Panc1 (cell line): ENCODE results near the gene CD40LG. TPM values are rescaled to one million over a fixed set of nuclear protein-coding genes. Genes with fewer than 3 reads are reported as not detected.

Experiments
- ATAC-seq: fragments of 200-7000 bp; cut with Tn5 transposase; 2 replicates; pipeline ENCODE4 v1.9.1; 2020; ENCODE audit warnings: mild to moderate bottlenecking, moderate library complexity
- BruUV-seq: library from RNA; stranded (reverse); fragments of 400-500 nt; replicated peaks from 2 replicates; lab custom pipeline; 2021; lab: Mats Ljungman, UMichigan
- CTCF ChIA-PET: fragments of 300-600 bp; sonication (Branson Sonifier 250); formaldehyde crosslinking; loops from one replicate; lab custom pipeline; 2022; ENCODE audit warnings: antibody characterized with exemption; lab: Charles Lee
- POLR2A ChIA-PET: fragments of 300-600 bp; sonication (Branson Sonifier 250); formaldehyde crosslinking; loops from one replicate; lab custom pipeline; 2022; ENCODE audit warnings: antibody characterized with exemption; lab: Charles Lee
- DNase-seq: peaks from one replicate; pipeline ENCODE4 v3.0.0-alpha.2; 2010; ENCODE audit warnings: low read depth, low spot score
- H3K27ac ChIP-seq: 2 replicates; pipeline ENCODE4 v1.5.1; 2011; ENCODE audit warnings: mild to moderate bottlenecking, low read length, inconsistent platforms
- H3K27me3 ChIP-seq: fragments of 200-500 bp; sonication (Bioruptor generic); 2 replicates; pipeline ENCODE4 v1.6.0; 2014; ENCODE audit warnings: low read length, inconsistent platforms; ENCODE audit not compliant: control insufficient read depth, insufficient read depth
- H3K36me3 ChIP-seq: fragments of 200-500 bp; sonication (Bioruptor generic); 2 replicates; pipeline ENCODE4 v1.5.1; 2014; ENCODE audit warnings: inconsistent platforms, mild to moderate bottlenecking, low read length, moderate library complexity; ENCODE audit not compliant: control insufficient read depth, insufficient read depth
- H3K4me1 ChIP-seq: 2 replicates; pipeline ENCODE4 v1.5.1; 2011; ENCODE audit warnings: inconsistent platforms, mild to moderate bottlenecking, low read length, moderate library complexity; ENCODE audit not compliant: control insufficient read depth, insufficient read depth
- H3K4me3 ChIP-seq, 2 experiments: 2 replicates each; pipeline ENCODE4 v1.5.1; 2011 to 2012; ENCODE audit warnings: low read depth in 2 of 2, low read length in 2 of 2, mild to moderate bottlenecking in 2 of 2, inconsistent platforms in 1 of 2, moderate library complexity in 1 of 2
- H3K9me3 ChIP-seq: fragments of 200-500 bp; sonication (Bioruptor generic); 2 replicates; pipeline ENCODE4 v1.5.1; 2014; ENCODE audit warnings: low read depth, mild to moderate bottlenecking, inconsistent platforms, low read length, moderate library complexity; ENCODE audit not compliant: control insufficient read depth, insufficient read depth
- POLR2AphosphoS5 ChIP-seq: IDR thresholded peaks from 2 replicates; pipeline ENCODE4 v1.6.1; 2012; ENCODE audit warnings: mild to moderate bottlenecking, low read depth, low read length, moderate library complexity
- SIN3A ChIP-seq: IDR thresholded peaks from 2 replicates; pipeline ENCODE4 v1.6.1; 2012; ENCODE audit warnings: low read depth, mild to moderate bottlenecking, low read length, moderate library complexity, borderline replicate concordance; ENCODE audit not compliant: insufficient read depth
- TCF7L2 ChIP-seq: IDR thresholded peaks from 2 replicates; pipeline ENCODE4 v1.6.1; 2011; ENCODE audit warnings: mild to moderate bottlenecking, low read depth, low read length, inconsistent platforms
- in situ Hi-C: cut with HindIII; loops from 2 replicates; pipeline ENCODE4 v1.10.0; 2016; ENCODE audit warnings: low sequenced_read_pairs, low pct_unique_long_range_greater_than_20kb
- intact Hi-C: fragments of 100-400 bp; cut with micrococcal nuclease; formaldehyde crosslinking; loops from one replicate; pipeline ENCODE4 v1.10.0; 2022; ENCODE audit not compliant: unreplicated experiment
- total RNA-seq: library from RNA; stranded (reverse); gene quantifications from one replicate; pipeline ENCODE4 v1.2.1, GENCODE V29; 2021; ENCODE audit not compliant: unreplicated experiment
- TF ChIP-seq, protein P1 (sequence below): fragments of 450-650 bp; IDR thresholded peaks from 2 replicates; pipeline ENCODE4 v1.5.1; 2017; ENCODE audit warnings: mild to moderate bottlenecking
- TF ChIP-seq, protein P2 (sequence below), 2 experiments: IDR thresholded peaks; 2 replicates each; pipeline ENCODE4 v1.6.1; 2011 to 2012; ENCODE audit warnings: low read depth in 2 of 2, control low read depth in 1 of 2, low read length in 1 of 2, mild to moderate bottlenecking in 1 of 2, moderate library complexity in 1 of 2; ENCODE audit not compliant: insufficient read depth in 1 of 2

The CD40LG gene
- total RNA-seq, 1 experiment from 2014 or later: not detected

DNA sequence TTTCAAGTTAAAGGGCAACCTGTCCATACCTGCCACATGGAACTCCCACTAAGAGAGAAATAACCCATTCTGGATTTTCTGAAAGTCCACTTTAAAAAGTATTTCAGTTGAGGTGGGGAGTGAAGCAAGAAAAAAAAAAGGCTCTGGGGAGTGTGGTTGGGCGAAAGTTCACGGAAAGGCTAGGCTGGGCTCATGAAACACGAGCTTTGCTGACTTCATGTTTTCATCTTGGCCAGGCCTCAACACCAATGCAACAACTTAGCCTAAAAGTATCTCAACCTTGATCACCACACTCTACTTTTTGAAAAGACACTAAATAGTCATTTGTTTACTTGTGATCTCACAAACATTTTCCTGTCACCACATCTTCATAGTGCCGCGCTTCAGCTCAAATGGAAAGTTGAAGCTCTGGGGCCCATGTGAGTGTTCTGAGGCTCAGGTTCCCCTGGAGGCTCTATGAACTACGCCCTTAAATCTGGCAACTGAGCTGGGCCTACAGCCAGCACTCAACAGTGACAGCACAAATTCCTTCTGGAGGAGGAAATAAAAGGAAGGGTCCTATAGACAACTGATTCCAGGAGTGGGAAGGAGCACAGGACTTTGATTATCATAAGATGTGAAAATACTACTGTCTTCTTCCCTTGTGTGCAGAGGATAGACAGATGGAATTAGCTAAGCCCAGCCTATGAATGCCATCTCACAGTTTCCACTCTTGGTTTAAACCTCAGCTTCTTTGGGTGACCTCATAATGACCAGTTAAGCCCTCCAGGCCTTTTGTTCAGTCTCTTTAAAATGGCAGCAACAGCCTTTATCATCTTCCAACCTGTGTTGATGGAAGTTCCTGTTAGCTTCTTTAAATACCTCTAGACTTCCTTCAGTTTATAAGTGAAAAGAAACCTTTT, 5.1 kb downstream of the CD40LG start:
- TF ChIP-seq POLR2AphosphoS5 (no peak), SIN3A (no peak), TCF7L2 (no peak)
- TF ChIP-seq, protein P1, sequence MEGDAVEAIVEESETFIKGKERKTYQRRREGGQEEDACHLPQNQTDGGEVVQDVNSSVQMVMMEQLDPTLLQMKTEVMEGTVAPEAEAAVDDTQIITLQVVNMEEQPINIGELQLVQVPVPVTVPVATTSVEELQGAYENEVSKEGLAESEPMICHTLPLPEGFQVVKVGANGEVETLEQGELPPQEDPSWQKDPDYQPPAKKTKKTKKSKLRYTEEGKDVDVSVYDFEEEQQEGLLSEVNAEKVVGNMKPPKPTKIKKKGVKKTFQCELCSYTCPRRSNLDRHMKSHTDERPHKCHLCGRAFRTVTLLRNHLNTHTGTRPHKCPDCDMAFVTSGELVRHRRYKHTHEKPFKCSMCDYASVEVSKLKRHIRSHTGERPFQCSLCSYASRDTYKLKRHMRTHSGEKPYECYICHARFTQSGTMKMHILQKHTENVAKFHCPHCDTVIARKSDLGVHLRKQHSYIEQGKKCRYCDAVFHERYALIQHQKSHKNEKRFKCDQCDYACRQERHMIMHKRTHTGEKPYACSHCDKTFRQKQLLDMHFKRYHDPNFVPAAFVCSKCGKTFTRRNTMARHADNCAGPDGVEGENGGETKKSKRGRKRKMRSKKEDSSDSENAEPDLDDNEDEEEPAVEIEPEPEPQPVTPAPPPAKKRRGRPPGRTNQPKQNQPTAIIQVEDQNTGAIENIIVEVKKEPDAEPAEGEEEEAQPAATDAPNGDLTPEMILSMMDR: no peak
- TF ChIP-seq, protein P2, sequence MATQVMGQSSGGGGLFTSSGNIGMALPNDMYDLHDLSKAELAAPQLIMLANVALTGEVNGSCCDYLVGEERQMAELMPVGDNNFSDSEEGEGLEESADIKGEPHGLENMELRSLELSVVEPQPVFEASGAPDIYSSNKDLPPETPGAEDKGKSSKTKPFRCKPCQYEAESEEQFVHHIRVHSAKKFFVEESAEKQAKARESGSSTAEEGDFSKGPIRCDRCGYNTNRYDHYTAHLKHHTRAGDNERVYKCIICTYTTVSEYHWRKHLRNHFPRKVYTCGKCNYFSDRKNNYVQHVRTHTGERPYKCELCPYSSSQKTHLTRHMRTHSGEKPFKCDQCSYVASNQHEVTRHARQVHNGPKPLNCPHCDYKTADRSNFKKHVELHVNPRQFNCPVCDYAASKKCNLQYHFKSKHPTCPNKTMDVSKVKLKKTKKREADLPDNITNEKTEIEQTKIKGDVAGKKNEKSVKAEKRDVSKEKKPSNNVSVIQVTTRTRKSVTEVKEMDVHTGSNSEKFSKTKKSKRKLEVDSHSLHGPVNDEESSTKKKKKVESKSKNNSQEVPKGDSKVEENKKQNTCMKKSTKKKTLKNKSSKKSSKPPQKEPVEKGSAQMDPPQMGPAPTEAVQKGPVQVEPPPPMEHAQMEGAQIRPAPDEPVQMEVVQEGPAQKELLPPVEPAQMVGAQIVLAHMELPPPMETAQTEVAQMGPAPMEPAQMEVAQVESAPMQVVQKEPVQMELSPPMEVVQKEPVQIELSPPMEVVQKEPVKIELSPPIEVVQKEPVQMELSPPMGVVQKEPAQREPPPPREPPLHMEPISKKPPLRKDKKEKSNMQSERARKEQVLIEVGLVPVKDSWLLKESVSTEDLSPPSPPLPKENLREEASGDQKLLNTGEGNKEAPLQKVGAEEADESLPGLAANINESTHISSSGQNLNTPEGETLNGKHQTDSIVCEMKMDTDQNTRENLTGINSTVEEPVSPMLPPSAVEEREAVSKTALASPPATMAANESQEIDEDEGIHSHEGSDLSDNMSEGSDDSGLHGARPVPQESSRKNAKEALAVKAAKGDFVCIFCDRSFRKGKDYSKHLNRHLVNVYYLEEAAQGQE (IDR thresholded peaks at IDR 0.05; ENCODE audit: insufficient read depth in 1 of 2, low read depth in 2 of 2, low read length in 1 of 2): no peak
- intact Hi-C loops: no loop called here
- BruUV-seq: no TSS peak
- Histone ChIP-seq H3K27me3 (peaks cover 11% of the 10 kb centered on the region), H3K36me3 (no peaks in the 10 kb centered on the region), H3K4me1 (no peaks in the 10 kb centered on the region), H3K4me3 (no peak overlapping the region), H3K9me3 (no peaks in the 10 kb centered on the region), H3K27ac (no peak overlapping the region)
- DNase-seq (no peak), ATAC-seq (no peak)
- ChIA-PET POLR2A (interaction anchor here (0.7 kb wide), 1 partner anchor 48 kb away, joined by 7 read pairs; no protein-coding TSS in a partner anchor), CTCF (no interaction called here)
- in situ Hi-C loops: no loop called here

DNA sequence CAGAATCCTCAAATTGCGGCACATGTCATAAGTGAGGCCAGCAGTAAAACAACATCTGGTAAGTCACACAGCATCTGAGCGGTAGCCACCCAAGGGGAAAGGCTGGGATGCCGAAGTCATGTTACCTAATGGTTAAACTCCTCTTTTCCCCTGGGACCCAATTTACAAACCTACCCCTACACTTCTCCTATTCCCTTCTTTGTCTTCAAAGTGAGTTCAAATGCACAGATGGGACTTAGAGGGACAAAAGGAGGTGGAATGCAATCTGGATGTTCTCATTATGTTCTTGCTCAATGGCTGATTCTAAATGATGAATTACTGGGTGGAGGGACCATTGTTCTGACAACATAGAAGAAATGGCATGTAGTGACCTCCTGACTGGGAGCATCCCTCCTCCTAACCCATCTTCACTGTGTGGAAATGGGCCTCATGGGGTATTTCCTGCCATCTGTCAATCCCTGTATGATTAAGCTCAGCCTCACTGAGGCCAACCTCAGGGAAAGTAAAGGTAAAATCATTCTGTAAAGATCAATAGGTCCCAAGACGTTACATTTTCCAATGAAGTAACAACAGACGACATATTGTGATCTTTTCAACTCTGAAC, 8.5 kb downstream of the CD40LG start:
- no peak overlapping the region for H3K4me3 ChIP-seq
- TF ChIP-seq SIN3A (no peak), TCF7L2 (no peak), POLR2AphosphoS5 (no peak)
- TF ChIP-seq, protein P2 (IDR thresholded peaks at IDR 0.05; ENCODE audit: insufficient read depth in 1 of 2, low read depth in 2 of 2, low read length in 1 of 2): no peak
- TF ChIP-seq, protein P1: no peak
- no peaks in the 10 kb centered on the region for H3K36me3 ChIP-seq
- no peaks in the 10 kb centered on the region for H3K9me3 ChIP-seq
- ChIA-PET POLR2A (no interaction called here), CTCF (no interaction called here)
- no TSS peak for BruUV-seq
- no peaks in the 10 kb centered on the region for H3K4me1 ChIP-seq
- ATAC-seq (no peak), DNase-seq (no peak)
- H3K27me3 ChIP-seq: peaks cover 9% of the 10 kb centered on the region
- in situ Hi-C loops (no loop called here), intact Hi-C loops (no loop called here)
- no peak overlapping the region for H3K27ac ChIP-seq
